GM12874 (cell line): ENCODE measurements around the gene TRABD.

Experiments used
- TF ChIP-seq, protein P1 (sequence below): IDR thresholded peaks from 2 replicates; pipeline ENCODE4 v1.5.1; 2011; ENCODE audit warnings: low read depth, mild to moderate bottlenecking, control low read depth, low read length, moderate library complexity; ENCODE audit not compliant: insufficient read depth

Gene TRABD

DNA sequence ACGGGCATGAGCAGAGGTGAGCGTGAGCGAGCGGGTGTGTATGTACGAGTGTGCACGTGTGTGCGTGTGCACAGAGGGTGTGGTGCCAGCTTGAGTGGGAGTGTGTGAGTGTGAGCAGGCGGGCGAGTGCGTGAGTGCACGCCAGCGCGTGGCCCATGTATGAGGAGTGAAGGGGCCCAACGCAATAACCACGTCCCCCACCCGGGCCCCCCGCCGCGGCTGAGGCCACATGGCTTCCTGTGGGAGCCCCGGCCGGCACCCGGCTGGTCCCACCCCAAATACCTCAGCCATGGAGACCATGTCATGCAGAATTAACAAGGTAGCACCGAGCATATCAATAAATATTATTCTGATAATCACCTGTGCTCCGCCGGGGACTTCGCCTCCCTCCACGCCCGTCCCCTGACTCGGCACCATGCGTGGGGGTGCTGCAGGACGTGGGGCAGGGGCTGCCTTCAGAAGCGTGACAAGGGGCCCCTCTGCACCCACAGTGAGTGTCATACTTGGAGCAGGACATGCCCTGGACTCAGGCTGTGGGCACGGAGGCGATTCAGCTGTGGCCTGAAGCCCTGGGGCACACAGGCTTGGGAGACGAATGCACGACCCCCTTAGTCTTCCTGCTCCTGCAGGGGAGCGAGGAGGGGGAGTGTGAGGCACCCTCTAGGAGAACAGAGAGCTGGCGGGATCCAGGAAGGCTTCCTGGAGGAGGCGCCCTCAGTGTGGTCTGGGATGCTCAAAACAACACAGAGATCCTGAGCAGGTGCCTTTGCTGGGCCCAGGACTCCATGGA, 5.6 kb upstream of the TRABD start:
- TF ChIP-seq, protein P1, sequence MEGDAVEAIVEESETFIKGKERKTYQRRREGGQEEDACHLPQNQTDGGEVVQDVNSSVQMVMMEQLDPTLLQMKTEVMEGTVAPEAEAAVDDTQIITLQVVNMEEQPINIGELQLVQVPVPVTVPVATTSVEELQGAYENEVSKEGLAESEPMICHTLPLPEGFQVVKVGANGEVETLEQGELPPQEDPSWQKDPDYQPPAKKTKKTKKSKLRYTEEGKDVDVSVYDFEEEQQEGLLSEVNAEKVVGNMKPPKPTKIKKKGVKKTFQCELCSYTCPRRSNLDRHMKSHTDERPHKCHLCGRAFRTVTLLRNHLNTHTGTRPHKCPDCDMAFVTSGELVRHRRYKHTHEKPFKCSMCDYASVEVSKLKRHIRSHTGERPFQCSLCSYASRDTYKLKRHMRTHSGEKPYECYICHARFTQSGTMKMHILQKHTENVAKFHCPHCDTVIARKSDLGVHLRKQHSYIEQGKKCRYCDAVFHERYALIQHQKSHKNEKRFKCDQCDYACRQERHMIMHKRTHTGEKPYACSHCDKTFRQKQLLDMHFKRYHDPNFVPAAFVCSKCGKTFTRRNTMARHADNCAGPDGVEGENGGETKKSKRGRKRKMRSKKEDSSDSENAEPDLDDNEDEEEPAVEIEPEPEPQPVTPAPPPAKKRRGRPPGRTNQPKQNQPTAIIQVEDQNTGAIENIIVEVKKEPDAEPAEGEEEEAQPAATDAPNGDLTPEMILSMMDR: no peak

DNA sequence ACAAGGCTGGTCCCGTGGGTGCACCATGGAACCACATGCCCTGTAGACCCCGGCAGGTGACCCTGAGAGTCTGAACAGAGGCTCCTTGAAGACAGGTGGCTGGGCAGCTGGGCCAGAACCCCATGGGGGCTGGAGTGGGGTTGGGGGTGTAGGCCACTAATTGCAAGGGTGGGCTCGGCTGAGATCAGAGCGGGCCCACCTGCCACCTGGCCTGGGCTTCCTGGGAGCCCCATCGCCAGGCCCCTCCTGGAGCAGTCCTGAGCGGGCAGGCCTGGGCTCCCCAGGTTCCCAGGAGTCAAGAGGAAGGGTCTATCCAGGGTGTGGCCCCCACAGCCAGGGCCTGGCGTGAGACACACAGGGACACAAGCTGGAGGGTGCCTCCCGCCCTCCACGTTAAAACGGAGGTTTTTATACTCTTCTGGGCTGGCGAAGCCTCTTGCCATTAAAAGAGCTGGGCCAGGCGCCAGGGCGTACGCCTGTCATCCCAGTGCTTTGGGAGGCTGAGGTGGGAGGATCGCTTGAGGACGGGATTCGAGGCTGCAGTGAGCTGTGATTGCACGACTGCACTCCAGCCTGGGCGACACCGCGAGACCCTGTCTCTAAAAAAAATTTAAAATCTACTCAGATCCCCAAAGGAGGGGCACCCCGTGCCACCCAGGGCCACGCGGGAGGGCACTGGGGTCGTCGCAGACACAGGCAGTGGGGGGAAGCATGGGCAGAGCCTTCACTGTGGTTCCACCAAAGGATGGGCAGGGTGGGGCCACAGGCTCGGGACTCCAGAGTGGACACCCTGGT, 4.8 kb upstream of the TRABD start:
- TF ChIP-seq, protein P1: no peak

DNA sequence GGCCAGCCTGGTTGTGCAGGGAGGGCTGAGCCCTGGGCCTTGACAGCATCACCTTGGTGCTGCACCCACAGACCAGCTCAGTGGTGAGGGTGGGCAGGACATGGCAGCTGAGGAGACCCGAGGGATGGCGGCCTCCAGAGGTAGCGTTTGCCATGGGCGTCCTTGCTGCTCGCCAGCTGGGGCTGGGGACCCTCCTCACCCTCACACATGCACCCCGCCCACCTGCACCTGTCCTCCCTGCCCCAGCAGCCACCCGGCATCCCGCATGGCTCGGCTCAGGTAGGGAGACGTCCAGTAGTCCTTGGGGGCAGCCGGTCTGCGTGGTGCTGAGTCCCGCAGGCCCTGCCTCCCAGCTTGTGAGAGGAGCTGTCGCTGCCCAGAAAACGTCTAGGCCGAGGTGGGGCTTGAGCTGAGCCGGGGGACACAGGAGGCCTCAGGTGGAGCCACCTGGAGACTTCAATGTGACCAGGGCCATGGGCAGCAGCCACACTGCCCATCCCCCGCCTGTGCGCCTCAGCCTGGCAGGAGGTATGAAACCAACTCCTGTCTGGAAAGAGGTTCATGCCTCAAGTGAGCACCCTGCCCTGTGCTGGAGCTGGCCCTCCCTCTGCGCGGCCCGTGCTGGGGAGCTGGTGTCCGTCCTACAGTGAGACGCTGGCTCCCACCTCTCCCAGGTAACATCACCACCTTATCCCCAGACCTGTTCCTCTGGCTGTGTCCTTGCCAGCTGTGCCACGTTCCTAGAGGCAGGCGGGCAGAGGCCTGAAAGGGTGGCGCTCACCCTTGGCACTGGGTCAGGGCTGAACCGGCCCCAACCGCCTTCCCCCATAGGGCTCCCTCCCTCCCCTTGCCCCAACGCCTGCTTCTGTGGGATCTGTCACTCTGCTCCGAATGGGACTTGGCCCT, 3.3 kb upstream of the TRABD start:
- TF ChIP-seq, protein P1: no peak

DNA sequence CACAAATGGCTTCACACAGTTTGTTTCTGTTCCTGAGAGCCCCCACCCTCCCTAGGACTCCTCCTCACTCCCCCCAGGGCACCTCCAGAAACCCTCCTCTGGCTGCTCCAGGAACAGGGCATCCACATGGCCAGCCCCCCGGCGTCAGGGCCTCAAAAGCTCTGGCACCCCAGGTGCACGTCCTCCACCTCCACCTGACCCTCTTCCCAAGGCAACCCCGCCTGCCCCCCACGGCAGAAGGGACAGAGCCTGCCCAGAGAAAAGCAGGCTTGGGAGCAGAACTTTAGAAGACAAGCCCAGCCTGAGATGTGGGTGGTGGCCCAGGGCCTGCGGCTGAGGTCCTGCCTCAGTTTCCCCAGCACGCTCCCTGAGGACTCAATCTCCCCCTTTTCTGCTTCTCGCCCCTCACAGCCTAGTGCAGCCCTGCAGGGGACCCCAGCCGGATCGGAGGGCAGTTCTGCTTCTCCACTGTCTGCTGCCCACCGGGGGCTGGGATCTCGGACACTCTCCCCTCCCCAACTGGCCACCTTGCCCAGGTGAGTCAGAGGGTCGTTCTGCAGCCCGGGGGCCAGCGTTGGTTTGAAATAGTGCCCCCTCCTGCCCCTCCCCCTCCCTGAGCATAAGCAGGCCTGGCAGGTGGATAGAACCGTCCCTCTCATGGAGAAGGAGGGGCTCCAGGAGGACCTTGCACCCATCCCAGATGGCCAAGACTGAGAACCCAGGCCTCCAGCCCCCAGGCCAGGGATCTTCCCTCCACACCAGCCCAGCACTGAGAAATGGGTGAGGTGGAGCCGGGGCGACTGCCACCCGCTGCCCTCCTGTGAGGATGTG, 2.4 kb upstream of the TRABD start:
- TF ChIP-seq, protein P1: no peak

DNA sequence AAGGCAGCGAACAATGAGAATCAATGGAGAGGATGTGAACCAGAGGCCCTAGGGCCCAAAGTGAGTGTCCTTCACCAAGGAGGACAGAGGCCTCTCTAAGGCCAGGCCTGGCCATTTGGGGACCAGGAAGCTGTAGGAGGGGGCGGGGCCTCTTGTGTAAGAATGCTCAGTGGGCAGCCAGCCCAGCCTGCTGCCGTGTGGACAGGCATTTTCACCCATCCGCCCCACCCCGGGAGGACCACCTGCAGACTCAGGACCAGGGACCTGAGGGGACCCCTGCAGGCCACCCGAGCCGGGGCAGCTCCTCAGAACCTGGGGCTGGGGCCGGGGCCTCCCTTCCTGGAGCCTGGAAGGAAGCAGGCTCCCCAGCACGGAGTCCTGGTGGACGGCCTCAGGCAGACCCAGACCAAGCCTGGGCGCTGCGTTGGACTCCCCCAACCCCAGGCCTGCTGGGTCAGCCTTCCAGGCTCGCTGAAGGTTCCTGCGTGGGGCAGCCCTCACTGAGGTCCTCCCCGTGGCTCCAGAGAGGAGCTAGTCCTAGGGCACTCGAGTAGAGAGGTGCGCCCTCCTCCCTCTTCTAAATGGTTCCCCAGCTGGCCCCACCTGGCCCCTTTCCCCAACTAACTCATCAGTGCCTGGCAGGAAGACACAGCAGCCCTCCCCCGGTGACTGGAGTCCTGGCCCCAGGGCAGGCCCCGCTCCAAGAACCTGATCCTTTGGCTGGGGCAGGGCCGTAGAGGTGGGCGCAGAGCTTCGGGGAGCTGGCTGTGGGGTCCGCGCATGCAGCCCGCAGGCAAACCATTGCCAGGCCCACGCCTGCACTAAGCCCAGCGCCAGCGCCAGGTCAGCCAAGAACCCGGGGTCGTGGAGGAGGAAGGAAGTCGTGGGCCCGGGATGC, 1.5 kb upstream of the TRABD start:
- TF ChIP-seq, protein P1: 0 out of 2 replicates have a peak, but pooled peaks have one; percentile 4

DNA sequence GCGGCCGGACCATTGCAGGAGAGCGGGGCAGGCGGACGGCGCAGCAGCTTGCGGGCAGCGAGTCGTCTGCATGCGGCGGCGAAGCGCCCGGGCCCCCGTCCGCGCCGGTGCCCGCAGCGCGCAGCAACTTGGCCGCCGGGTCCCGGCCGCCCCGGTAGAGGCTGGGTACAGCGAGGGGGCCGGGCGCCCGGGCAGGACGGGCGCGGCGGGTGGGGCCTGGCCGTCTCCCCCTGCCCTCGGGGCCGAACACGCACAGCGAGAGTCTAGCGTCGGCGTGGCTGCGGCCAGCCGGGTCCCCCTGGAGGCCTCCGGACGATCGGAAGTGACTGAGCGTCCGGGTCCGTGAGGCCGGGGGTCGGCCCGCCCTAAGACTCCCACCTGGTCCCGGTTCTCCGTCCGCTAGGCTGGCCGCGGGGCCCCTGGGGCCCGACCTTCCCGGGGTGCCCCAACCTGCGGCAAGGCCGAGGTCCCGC, 775 bp upstream of the TRABD start:
- TF ChIP-seq, protein P1: no peak
